Measurements from ENCODE around the gene AVEN.

The AVEN gene

DNA sequence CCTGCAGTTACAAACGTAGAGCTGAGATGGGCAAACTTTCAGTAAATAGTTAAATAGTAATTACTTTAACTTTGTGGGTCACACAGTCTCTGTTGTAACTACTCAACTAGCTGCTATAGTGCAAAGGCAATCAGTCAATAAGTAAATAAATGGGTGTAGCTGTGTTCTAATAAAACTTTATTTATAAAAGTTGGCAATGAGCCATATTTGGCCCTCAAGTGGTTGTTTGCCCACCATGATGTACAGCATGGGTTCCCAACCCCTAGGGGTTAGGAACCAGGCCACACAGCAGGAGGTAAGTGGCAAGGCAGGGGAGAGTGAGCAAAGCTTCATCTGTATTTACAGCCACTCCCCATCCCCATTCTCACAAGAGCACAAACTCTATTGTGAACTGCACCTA is 115.6 kb downstream of the AVEN start:
- in situ Hi-C loops (cut with MboI; ENCODE audit: low pct_unique_long_range_greater_than_20kb, low sequenced_read_pairs, unreplicated experiment), result no loop called here
- no peak for DNase-seq (ENCODE audit: low spot score)
- TF ChIP-seq, protein P1, sequence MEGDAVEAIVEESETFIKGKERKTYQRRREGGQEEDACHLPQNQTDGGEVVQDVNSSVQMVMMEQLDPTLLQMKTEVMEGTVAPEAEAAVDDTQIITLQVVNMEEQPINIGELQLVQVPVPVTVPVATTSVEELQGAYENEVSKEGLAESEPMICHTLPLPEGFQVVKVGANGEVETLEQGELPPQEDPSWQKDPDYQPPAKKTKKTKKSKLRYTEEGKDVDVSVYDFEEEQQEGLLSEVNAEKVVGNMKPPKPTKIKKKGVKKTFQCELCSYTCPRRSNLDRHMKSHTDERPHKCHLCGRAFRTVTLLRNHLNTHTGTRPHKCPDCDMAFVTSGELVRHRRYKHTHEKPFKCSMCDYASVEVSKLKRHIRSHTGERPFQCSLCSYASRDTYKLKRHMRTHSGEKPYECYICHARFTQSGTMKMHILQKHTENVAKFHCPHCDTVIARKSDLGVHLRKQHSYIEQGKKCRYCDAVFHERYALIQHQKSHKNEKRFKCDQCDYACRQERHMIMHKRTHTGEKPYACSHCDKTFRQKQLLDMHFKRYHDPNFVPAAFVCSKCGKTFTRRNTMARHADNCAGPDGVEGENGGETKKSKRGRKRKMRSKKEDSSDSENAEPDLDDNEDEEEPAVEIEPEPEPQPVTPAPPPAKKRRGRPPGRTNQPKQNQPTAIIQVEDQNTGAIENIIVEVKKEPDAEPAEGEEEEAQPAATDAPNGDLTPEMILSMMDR (IDR thresholded peaks at IDR 0.05; ENCODE audit: extremely low read depth, insufficient read depth, missing control alignments), result no peak

DNA sequence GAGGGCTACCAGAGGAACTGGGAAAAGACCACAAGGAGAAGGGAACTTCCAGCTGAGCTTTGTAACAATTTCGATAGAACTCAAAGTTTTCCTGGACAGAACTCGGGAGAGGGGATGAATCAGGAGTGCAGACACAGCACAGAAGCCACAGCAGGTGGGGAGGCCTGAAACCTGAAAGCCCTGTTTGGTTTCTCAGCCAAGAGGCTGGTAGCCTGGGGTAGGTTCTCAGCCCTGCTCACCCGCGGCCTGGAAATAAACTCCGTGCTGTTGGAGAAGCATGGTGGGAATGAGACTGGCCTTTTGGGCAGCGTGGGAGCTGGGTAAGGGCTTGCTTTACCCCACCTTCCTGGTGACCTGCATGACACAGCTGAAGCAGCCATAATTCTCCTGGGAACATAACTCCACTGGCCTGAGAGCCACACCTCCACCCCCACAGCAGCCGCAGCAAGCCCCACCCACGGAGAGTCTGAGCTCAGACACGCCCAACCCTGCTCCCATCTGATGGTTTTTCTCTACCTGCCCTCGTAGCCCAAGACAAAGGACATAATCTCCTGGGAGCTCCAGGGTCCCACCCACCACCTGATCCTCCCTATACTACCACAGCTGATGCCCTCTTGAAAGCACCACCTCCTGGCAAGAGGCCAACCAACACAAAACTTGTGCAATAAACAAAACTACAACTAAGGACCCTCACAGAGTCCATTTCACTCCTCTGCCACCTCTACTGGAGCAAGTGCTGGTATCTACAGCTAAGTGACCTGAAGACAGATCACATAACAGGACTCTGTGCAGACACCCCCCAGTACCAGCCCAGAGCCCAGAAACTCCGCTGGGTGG is 123.2 kb downstream of the AVEN start:
- in situ Hi-C loops (cut with MboI; ENCODE audit: low pct_unique_long_range_greater_than_20kb, low sequenced_read_pairs, unreplicated experiment), result no loop called here
- TF ChIP-seq, protein P1 (IDR thresholded peaks at IDR 0.05; ENCODE audit: extremely low read depth, insufficient read depth, missing control alignments), result no peak
- DNase-seq (ENCODE audit: low spot score), result no peak

GRCh38 chr15:33913459-33913858 is 125.5 kb downstream of the AVEN start:
- in situ Hi-C loops (cut with MboI; ENCODE audit: low pct_unique_long_range_greater_than_20kb, low sequenced_read_pairs, unreplicated experiment), result no loop called here
- TF ChIP-seq, protein P1 (IDR thresholded peaks at IDR 0.05; ENCODE audit: extremely low read depth, insufficient read depth, missing control alignments), result no peak
- DNase-seq (ENCODE audit: low spot score), result no peak

DNA sequence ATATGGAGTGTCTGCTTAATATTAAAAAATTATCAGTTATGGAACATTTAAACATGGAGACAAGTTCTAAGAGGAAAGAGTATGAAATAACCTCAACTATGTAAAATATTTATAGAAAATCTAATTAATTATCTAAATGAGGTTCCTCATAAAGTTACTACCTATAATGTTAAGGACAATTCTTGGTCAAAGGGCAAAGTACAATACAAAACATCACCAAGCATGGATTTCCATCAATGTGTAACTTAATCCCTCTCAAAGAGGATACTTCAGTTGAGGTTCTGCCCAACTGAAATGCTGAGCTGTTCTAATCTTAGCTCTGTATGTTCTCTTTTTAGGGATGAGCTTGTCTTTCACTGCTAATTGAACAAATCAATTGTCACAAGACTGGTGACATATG is 126.7 kb downstream of the AVEN start:
- TF ChIP-seq, protein P1 (IDR thresholded peaks at IDR 0.05; ENCODE audit: extremely low read depth, insufficient read depth, missing control alignments), result no peak
- DNase-seq (ENCODE audit: low spot score), result no peak
- in situ Hi-C loops (cut with MboI; ENCODE audit: low pct_unique_long_range_greater_than_20kb, low sequenced_read_pairs, unreplicated experiment), result no loop called here

DNA sequence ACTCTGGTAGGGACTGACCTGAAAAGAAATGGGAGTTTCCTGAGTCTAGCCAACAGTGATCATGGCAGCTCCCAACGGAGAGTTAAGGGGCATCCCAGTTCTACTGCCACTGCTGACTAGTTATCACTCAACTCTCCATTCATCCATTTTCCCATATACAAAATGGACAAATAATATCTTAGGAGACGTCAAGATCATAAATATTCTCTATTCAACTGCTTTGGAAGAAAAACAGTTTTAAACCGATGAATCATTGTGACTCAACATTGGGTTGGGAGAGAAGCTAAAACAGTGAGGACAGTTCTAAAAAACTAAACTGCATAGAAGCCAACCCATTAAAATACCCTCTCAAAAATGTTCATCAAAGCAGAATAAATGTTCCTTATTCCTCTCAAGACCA is 128.3 kb downstream of the AVEN start:
- no peak for DNase-seq (ENCODE audit: low spot score)
- in situ Hi-C loops (cut with MboI; ENCODE audit: low pct_unique_long_range_greater_than_20kb, low sequenced_read_pairs, unreplicated experiment), result no loop called here
- TF ChIP-seq, protein P1 (IDR thresholded peaks at IDR 0.05; ENCODE audit: extremely low read depth, insufficient read depth, missing control alignments), result no peak

DNA sequence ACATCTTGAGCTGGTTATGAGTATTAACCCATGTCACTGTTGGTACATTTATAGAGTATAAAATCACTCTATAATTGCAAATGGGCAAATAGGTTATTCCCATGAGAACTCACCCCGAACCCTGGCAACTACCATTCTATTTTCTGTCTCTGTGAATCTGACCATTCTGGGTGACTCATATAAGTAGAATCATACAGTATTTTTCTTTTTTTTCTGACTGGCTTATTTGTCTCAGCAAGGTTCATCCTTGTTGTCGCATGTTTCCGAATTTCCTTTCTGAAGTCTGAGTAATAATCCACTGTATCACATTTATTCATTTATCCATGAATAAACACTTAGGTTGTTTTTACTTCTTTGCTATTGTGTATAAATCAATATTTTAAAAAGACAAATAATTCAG is 130.6 kb downstream of the AVEN start:
- DNase-seq (ENCODE audit: low spot score), result no peak
- TF ChIP-seq, protein P1 (IDR thresholded peaks at IDR 0.05; ENCODE audit: extremely low read depth, insufficient read depth, missing control alignments), result no peak
- in situ Hi-C loops (cut with MboI; ENCODE audit: low pct_unique_long_range_greater_than_20kb, low sequenced_read_pairs, unreplicated experiment), result no loop called here

All from GM13977 (cell line).